CD4-positive, alpha-beta T cell treated with Interleukin-1 beta for 1 hour (primary cell): Measurements from ENCODE around the gene FAM24B.
A peak's percentile ranks its signal among the peaks of the same experiment; 100 is the strongest.
"Not testable (repeated sequence)": the region's sequence is repeated elsewhere in the genome, so short reads cannot be mapped to it uniquely, and the experiment has no call there.

ENCODE experiments used
- DNase-seq, 2 donors: peaks; one replicate each; pipeline ENCODE4 v3.0.0-alpha.2; 2020 to 2022

The FAM24B gene

GRCh38 chr10:122879339-122880273 is at the start of gene FAM24B:
Gene FAM24B, minus strand, starts transcription at chr10:122879581. Its CDS starts 29,066 bp downstream, at chr10:122850515.
- peak; percentile 97 for DNase-seq

DNA sequence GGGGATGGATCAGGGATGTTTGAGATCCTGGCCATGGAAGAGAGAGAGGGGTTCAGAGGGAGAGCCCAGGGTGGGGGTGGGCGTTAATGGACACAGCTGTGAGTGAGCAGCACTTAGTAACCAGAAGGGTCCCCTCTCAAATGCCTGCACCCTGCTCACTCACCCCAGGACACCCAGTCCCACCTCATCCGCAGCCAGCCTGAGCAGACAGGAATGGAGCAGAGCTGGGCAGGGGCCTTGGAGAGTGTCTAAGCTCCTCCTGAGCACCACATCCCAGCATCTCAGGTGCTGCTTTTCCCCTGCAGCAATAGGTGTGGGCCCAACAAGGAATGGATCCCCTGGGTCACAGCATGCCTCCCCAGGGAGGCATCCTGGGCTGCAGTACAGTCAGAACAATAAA is 36.3 kb upstream of the FAM24B start:
- DNase-seq, result no peak

DNA sequence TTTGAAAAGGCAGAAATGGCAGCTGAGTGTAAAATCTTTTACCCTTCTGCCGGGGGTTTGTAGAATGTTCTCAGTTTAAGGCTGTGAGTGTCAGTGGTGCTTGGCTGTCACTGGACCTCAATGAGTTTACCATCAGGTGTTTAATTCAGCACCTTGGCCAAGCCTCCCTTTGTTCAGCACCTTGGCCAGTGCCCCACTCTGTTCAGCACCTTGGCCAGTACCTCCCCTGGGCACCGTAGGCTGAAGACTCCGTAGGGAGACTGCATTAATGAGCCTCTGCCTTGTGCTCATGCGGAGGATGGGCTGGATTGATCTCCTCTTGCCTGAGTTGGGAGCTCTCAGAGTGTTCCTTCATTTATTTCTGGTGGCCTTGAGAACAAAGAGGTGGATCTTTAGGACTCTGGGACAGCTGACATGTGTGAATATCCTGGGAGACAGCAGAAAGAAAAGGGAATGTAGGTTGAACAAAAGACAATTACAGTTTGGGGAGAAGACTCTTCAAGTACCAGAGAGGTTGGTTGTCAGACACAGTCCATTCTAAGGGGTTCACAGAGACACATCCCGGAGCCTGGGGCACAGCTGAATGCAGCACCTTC is 32.6 kb upstream of the FAM24B start:
- DNase-seq, result peak; percentile 16 to 32

DNA sequence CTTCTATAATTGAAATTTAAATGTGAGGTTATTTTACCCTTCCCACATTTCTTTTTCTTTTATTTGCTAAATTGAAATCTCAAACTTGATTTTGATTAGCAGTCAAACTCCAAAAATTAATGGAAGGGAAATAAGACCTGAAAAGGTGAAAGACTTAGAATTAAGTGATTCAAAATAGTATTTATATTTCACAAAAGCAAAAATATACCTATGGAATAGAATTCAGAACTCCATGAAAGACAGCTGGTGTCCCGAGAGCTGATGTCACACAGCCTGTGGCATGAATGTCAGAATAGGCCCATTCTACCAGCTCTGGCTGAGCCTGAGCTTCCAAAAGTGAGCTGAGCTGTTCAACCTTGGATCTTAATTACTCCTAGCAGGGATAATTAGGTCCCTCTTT is 30.9 kb upstream of the FAM24B start, which contains the start of gene FAM24A:
Gene FAM24A (plus strand): TSS at position 301 of the 400 bp plus-strand sequence. CDS start 1,025 bp downstream, outside the sequence.
- no peak for DNase-seq

GRCh38 chr10:122903861-122904260 is 24.5 kb upstream of the FAM24B start:
- not testable (repeated sequence) for DNase-seq

DNA sequence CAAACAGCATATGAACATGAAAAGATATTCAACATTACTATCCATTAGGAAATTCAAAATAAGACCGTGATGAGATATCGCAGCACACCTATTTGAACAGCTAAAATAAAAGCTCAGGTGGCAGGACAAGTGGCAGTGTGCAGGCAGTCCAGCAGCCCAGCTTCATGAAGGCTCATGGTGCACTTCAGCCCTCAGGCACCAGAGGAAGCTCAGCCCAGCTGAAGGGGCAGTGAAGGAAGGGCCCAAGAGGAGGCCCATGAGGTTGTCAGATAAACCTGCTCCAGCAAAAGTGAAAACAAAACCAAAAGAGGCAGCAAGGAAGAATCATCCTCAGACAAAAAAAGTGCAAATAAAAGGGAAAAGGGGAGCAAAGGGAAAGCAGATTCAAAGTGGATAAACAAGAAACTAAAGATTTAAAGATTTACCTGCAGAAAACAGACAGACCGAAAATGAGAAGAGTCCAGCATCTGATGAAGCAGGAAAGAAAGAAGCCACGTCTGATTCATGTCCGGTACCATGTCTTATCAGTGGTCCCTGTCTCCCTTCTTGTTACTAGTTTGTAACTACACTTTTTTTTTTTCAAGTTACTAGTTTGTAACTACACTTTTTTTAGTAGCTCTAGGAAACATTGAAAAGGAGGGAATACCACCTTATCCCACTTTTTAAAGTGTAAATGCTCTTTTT is 15.0 kb upstream of the FAM24B start:
- DNase-seq, result no peak

GRCh38 chr10:122884166-122884565 is 4.8 kb upstream of the FAM24B start:
- DNase-seq, result no peak

- no peak for DNase-seq
Observed at GRCh38 chr10:122882766-122883165, 3.4 kb upstream of the FAM24B start.

- DNase-seq, result no peak
Observed at GRCh38 chr10:122878799-122879338, 512 bp downstream of the FAM24B start.

- DNase-seq, result no peak
Observed at GRCh38 chr10:122877264-122877663, 2.1 kb downstream of the FAM24B start.

DNA sequence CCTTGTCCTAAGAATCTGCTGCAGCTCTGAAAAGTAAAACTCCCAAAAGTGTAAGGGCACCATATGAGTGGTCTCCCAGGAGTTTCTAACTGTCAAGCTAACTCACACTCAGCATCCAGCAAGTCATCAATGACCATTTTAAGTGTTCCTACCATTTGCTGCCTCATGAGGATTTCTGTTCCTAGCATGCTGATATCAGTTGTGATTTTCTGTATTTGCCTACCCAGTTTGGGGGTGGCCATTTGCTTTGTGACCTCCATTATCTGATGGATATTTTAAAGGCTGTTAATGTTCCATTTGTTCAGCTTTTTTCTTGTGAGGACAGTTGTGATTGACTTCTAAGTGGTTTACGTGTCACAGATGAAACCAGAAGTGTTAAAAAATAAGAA is 2.9 kb downstream of the FAM24B start:
- no peak for DNase-seq

GRCh38 chr10:122875843-122876466 is 3.4 kb downstream of the FAM24B start:
- DNase-seq, result no peak

DNA sequence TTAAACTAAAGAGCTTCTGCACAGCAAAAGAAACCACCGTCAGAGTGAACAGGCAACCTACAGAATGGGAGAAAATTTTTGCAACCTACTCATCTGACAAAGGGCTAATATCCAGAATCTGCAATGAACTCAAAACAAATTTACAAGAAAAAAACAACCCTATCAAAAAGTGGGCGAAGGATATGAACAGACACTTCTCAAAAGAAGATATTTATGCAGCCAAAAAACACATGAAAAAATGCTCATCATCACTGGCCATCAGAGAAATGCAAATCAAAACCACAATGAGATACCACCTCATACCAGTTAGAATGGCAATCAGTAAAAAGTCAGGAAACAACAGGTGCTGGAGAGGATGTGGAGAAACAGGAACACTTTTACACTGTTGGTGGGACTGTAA is 7.4 kb downstream of the FAM24B start:
- not testable (repeated sequence) for DNase-seq

- not testable (repeated sequence) for DNase-seq
Observed at GRCh38 chr10:122868768-122869167, 10.6 kb downstream of the FAM24B start.

- not testable (repeated sequence) for DNase-seq
Observed at GRCh38 chr10:122866757-122867482, 12.5 kb downstream of the FAM24B start.

DNA sequence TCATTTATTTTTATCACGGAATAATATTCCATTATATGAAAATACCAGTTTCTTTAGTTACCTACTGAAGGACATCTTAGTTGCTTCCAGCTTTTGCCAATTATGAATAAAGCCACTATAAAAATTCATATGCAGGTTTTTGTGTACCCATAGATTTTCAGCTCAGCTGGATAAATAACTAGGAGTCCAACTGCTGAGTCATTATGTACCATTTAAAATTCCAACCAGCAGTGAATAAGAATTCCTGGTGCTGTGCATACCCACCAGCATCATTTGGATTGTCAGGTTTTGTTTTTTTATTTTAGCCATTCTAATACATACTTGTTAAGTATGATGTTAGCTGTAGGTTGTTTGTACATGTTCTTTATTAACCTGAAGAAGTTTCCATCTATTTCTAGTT is 14.5 kb downstream of the FAM24B start:
- DNase-seq, result no peak

- no peak for DNase-seq
Observed at GRCh38 chr10:122864194-122864592, 15.2 kb downstream of the FAM24B start.

DNA sequence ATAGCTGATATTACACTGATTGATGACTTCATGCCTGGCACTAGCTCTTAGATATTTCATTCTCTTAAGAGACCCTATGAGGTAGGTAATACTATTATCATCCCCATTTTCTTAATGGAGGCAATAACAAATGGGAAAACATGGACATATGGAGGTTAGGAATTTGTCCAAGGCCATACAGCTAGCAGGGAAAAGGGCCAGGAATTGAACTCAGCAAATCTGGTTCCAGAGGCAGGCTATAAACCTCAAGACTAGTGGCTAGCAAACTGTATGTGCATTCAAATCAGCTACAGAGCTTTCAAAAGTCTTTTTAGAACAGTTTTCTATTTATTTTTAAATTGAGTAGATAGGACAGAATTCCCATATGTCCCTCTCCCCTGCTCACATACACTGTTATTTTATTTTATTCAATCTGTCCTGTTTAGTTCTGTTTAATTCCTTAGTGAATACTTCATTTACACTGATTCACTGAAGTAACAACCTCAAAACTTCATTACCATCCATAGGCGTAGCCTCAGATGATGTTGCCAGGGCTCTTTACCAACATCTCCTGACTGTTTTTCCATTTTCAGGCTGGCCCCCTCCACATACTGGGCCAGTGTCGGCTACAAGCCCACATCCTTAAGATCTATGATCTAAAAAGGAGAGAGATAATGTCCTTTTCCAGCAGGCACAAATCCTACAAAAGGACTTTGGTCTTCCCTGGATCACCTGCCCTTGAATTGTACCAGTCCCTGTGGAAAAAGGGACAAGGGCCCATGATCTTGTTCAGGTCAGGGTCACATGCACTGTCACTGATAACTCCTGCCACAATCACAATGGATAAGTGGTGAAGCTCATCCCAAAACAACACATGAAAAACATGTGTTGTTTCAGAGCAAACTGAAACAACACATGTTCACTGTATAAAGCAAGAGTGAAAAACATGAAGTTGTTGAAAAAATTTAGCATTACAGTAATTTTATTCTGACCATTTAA is 15.9 kb downstream of the FAM24B start:
- DNase-seq, result no peak

GRCh38 chr10:122861711-122862161 is 17.6 kb downstream of the FAM24B start:
- DNase-seq, result no peak

DNA sequence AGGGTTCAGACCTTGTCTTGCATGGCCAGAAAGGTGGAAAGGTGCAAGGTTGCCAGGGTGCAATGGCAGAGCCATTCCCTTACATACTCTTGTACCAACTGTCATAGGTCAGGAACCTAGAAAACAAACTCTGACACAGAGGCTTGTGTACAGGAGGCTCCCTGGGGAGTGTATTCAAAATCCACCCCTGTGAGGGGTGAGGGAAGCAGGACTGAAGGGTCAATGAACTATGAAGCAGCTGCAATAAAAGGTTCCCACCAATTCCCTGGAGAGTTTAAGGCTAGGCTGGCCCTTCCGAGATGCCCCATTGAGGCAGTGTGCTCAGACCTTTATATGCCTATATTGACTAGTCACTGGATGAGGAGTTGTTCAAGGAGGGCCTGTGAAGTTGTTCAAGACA is 19.9 kb downstream of the FAM24B start:
- no peak for DNase-seq

GRCh38 chr10:122858042-122858441 is 21.3 kb downstream of the FAM24B start:
- not testable (repeated sequence) for DNase-seq
